Daoy (cell line): ENCODE data around the gene MVD. TPM values are rescaled to one million over a fixed set of nuclear protein-coding genes. Genes with fewer than 3 reads are reported as not detected.
"Not testable (repeated sequence)": the region's sequence is repeated elsewhere in the genome, so short reads cannot be mapped to it uniquely, and the experiment has no call there.

Experiments used
- DNase-seq: peaks from one replicate; pipeline ENCODE4 v3.0.0-alpha.2; 2015; ENCODE audit warnings: low read depth
- total RNA-seq: library from RNA; depleted of rRNA; stranded (reverse); fragments of >200 nt; shearing (Covaris generic); gene quantifications from 2 replicates; pipeline ENCODE4 v1.2.3, GENCODE V29; 2014; rRNA removed

MVD gene
- total RNA-seq, 1 experiment from 2014 or later, result 27.3 TPM

GRCh38 chr16:88610080-88610479 is 52.8 kb downstream of the MVD start:
- DNase-seq, result no peak

GRCh38 chr16:88609426-88609825 is 53.5 kb downstream of the MVD start:
- DNase-seq, result not testable (repeated sequence)

DNA sequence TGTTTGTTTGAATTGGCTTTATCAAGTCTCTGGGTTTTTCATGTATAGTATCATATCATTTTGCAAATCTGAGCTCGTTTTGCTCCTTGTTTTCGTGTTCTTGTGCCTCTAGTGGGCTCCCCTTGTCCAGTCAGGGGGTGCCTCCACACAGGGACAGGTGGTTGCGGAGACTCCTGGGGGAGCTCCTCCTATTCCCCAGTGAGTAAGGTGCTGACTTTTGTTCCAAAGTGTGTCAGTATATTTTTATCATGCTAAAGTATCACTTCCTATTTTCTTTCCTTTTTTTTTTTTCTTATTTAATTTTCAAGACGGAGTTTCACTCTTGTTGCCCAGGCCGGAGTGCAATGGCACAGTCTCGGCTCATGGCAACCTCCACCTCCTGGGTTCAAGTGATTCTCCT is 54.8 kb downstream of the MVD start:
- DNase-seq, result no peak

DNA sequence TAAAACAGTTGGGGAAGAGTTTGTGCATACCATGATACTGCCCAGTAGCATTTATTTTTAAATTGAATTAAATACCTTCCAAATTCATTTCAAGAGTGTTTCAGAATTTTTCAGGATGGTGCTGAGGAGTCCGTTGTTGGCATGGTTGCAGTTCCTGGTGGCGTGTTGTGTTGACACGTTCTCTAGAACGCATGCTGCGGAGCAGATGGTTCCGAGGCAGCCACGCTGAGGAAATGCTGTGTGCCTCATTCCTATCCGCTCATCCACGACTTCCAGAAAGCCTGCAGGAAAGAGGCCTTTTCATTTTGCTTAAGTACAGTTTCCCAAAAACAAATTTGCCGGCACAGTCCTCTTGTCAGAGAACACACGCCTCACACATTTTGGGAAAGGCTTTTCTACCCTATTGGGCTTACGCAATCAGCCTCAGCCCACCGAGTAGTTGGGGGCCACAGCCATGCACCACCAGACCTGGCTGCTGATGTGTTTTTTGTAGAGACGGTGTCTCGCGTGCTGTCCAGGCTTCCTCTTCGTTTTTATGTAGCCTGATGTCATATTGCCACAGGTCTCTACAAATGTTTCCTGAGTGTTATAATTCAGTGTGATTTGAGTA is 56.6 kb downstream of the MVD start:
- DNase-seq, result no peak

DNA sequence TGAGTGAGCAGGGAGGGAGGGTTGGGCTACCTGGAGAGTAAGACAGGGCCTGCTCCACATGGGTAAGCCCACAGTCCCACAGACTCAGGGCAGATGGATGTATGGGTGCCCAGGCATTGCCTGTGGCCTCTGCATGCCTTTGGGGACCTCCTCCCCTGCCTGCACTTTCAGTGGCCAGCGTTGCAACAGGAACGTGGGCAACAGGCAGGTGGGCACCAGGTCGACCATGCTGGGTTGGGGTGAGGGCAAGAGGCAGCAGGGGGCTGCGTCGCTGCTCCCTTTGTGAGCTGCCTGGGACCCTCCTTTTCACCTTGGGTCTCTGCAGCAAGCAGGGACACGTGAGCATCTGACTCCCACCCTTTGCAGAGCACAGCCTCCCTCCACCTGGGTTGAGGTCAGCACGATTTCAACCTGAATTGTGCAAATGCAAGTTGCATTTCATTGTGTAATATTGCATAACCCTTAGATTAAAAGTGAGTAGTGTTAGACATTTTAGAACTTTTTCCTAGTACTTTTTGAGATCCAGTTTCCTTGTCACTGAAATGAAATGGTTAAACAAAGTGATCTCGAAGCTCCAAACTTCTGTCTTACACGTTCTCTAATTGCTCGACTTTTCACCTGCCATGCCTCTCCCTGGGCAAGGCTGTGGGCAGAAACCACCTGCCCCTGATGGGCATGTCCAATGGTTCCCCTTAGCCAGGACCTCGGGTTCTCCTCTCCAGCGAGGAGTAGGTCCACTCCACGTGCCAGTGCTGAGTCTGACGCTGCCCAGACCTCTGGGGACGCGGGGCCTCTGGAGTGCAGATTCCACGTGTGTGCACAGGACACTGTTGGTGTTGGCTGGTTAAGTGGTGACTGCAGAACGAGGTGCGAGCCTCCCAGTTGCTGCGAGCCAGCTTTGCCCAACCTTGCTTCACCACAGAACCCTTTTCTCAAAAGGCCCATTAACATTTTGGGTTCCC is 57.4 kb downstream of the MVD start:
- no peak for DNase-seq

DNA sequence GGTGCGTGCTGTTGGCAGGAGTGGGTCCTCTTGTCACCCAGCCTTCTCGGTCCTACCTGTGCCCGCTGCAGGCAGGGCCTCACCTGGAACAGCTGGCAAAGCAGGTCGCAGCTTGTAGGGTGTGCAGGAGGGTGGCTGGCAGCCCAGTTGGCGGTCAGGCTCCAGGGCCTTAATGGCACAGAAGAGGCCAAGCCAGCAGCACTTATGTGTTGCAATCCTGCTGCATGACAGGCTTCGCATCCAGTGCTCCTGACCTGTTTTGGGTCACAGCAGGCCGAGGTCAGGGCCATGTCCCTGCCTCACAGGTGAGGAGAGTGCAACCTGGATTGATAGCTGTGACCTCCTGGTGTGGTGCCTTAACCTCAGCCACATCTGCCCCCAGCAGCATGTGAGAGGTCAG is 60.8 kb downstream of the MVD start:
- no peak for DNase-seq

Other genes starting within 250 kb of the MVD start
- 0.30 and 0.40 TPM in 2 replicates for gene ZFPM1, start 209.8 kb downstream of the MVD start, total RNA-seq
- gene ZC3H18, start 92.7 kb downstream of the MVD start, total RNA-seq, result 12.6 and 28.6 TPM in 2 replicates
- not detected in 2 replicates for gene IL17C, start 24.5 kb downstream of the MVD start, total RNA-seq
- 259 and 288 TPM in 2 replicates for gene CYBA, start 12.0 kb downstream of the MVD start, total RNA-seq
- gene SNAI3, start 23.4 kb upstream of the MVD start, total RNA-seq, result not detected in 2 replicates
- gene RNF166, start 43.3 kb upstream of the MVD start, total RNA-seq, result 16.5 and 18.5 TPM in 2 replicates
- 17.4 and 22.0 TPM in 2 replicates for gene CTU2, start 43.4 kb upstream of the MVD start, total RNA-seq
- 62.9 and 70.8 TPM in 2 replicates for gene PIEZO1, start 122.1 kb upstream of the MVD start, total RNA-seq
- gene CDT1, start 140.7 kb upstream of the MVD start, total RNA-seq, result 23.1 and 30.6 TPM in 2 replicates
- 106 and 112 TPM in 2 replicates for gene APRT, start 148.8 kb upstream of the MVD start, total RNA-seq
- gene GALNS, start 193.9 kb upstream of the MVD start, total RNA-seq, result 4.5 and 8.4 TPM in 2 replicates
- gene TRAPPC2L, start 194.0 kb upstream of the MVD start, total RNA-seq, result 27.7 and 31.6 TPM in 2 replicates
- not detected in 2 replicates for gene PABPN1L, start 203.6 kb upstream of the MVD start, total RNA-seq